ENCODE measurements around the gene PNCK.

Gene PNCK

DNA sequence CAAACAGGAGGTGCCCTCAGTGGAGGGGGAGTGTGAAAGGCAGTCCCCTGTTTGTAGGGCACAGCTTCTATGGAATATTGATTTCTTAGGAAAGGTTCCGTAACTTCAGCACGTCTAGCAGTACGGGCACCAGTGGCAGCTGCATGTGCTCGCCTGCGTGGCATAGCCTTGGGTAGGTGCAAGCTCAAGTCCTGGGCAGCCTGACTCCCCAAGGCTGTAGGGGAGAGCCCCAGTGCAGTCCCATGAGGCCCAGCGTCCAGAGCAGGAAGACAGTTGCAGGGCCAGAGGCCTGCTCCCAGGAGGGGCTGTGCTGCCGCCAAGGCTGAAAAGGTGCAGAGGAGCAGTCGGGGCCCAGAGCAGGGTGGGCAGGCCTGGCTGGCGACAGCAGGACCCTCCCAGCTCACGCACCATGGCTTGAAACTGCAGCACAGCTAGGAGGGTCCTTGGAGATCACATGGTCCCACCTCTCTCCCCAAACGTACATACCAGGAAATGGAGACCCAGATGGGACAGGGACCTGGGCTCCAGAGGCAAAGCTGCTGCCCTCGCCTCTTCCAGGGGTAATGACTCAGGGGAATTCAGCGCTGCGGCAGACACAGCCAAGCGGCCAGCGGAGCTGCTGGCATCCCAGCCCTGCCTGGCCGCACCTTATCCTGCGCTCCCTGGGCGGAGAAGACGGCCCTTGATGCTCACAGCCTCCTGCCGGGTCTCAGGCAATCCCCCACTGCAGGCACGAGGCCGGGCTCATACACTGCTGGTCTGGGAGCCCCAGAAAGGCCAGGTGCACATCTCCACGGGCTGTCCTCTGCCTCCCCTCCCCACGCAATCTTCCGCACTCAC lies 32.7 kb downstream of the PNCK start:
- no peak for DNase-seq

DNA sequence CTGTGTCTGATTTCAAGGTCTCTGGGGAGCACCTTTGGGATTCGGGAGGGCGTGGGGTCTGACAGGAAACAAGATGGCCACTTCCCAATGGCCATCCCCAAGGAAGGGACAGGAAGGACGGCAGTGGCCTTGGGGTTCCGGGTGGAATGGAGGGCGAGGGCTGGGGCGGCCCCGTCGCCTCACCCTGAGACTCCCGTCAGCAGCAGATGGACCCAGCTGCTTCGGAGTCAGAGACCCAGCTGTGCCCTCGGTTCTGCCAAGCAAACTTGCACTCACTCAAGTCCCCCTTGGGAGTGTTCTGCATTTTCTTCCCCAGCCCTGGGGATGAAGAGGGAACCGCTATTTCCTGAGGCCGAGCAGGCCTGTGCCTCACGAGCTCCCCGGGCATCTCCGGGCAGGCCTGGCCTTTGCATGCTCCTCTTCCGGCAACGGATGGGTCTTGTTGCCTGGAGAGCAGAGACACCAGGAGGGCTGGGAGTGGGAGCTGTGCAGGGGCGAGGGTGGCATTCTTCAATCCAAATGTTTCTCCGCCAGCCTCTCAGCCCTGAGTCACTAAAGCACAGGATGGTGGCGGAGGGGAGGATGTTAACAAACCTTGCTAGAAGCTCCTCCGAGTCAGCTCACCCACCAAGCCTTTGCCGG lies 33.4 kb downstream of the PNCK start:
- no peak for DNase-seq

DNA sequence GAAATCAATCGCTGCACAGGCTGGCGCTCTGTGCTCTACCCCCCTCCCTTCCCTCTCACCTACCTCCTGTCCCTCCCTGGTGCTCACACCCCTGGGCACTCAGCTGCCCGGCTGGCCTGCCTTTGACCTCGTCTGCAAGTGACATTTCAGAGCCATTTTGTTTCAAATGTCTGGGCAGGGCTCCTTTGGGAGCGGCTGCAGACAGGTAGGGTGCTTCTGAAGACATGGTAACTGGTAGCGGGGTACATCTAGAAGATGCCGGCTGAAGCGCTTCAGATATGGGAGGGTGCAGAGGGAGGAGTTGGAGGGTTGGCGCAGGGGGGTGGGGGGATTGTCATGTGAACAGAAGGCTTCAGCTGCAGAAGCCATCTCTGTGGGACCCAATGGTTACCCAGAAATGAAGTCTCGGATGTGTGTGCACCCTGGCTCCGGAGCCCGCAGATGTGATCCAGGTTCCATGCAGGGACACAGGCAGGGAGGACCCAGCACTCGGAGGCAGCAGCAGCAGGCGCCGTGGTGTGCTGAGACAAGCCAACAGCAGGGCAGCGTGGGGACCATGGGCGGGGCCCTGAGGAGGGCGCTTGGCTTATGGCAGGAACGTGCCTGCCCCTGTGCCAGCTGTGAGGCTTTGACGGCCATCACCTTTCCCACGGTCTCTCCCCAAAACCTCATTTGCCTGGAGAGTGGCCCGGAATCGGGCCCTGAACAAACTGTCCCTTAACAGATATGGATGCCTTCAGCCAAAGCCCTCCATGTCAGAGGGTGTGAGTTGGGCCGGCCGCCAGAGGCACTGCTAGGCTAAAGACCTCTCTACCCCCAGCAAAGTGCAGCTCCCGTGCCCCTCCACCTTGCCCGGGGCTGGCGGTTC lies 34.2 kb downstream of the PNCK start:
- no peak for DNase-seq

DNA sequence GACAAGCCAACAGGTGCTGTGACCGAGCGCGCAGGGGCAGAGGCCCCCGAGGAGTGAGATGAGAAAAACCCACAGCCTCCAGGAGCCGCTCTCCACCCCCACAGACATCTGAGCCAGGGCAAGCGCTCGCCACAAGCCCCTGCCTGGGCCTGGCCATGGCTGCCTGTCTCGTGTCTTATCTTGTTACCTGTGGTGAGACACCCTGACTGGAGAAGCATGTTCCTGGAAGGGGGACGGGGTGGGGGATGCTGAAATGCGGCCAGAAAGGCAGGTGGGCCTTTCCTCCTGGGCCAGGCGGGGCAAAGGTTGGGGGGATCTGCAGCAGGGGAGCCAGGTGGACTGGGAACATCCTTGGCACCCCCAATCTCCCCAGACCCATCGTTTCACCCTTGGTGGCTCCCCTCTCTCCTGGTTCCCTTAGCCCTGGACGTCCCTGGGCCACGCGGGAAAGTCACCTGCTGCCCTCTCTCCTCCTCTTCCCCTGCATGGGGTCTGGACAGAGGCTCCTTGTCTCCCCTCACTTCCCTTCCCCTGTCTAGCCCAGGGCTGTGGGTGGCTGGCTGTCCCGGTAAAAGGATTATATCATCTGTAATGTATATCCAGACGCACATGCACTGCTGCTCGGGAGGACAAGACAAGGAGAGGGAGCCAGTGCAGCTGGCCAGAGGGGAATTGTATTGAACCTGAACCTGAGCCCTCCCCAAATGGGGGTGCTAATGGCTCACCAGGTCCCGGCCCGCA lies 35.0 kb downstream of the PNCK start:
- no peak for DNase-seq

DNA sequence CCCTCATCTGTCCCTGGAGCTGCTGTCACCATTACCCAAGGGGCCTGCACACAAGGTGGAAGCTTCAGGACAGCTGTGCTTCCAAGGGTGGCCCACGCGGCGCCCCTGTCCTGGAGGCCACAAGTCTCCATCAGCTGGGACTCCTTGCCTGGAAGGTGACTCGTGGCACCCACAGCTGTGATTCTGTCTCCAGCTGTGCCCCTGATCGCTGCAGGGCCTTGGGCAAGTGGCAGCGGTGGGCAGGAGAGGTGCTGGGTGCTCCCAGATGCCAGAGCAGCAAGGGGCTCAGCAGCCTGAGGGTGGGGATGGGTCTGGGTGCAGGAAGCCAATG lies 35.6 kb downstream of the PNCK start:
- DNase-seq = no peak

DNA sequence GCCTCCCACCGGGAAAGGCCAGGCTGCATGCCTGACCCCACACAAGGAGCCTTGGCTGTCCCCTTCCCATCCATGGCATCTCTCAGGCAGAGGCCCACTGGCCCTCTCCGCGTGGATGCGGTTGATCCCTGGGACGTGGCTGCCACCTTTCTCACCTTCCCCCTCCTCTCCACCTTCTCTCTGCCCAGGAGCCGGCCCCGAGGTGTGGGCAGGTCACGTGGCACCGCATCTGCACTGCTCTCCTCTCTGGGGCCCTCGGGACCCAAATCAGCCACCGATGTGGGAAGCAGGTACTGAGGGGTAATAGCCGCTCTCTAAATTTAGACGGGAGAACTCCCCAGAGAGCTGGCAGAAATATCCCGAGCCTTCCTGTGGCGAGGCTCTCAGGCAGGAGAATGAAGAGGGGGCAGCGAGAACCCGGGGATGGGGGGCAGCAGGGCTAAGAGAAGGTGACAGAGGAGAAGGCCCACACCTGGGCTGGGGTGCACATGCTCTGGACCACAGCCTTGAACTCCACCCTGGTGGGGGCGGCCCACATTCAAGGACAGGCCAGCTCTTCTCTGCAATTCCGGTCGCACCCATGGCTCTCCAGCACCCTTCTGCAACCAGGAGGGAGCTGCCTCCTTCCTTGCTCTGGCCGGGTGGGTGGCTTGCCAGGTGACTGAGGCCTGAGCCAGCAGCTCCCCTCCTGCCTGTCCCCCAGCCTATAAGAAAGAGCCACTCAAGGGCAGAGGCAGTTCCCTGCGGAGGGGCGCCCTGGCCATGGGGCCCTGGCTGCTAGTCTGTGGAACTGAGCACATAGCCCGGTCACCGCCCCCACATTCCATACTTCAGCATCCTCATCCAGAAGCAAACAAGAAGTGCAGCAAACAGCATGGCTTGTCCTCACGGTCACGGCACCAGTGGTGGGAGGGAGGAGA lies 36.2 kb downstream of the PNCK start:
- DNase-seq = no peak

DNA sequence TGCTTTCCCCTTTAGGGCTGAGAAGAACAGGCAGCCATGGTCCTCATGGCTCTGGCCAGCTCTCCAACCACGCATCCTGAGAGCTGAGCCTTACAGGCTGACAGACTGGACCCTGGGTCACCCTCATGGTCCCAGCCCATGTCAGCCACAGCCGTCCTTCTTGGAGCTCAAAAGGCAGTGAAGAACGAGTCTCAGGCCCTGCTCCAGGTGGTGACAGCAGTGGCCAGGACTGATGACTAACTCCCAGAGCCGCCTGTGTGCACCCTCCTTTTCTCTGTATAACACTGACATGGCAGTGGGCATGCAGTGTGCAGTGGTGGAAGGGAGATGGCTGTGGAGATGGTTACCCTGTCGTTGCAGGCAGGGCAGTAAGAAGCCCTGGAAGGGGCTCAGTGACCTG lies 36.9 kb downstream of the PNCK start:
- no peak for DNase-seq

DNA sequence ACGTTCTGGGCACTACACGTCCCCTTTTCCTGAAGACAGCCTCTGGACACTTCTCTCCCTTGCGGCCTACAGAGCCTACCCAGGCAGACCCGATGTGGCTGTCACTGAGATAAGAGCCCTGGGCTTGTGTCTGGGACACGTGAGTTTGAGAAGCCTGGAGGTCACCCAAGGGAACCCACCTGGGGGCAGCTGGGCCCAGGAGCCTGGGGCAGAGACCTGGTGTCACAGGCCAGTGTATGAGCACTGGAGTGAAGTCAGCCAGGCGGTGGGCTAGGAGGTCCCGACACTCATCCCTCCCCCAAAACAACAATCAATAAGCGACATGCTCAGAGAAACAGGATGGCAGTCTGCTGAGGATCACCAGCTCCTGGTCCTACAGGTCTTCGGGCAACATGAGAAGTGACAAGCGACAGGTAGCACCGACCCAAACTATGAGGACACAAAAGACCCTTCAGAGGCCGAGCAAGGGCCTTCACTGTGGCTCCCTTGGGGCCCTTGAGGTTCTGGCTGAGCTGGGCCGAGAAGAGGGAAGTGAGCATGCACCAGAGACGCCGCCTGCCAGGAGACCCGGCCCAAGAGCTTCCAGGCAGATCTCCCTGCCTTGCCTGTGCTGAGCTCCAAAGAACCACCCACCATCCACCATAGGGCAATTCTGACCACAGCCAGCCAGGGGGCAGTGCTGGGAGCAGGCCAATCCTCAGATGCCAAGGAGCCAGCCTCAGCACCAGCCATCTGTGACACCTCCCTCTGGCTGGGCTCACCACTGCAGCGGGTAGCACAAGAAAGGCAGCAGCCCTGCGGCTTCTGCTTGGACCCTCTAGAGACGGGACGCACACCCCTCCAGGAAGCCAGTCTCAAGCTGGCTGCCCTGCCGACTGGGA lies 37.6 kb downstream of the PNCK start:
- no peak for DNase-seq

DNA sequence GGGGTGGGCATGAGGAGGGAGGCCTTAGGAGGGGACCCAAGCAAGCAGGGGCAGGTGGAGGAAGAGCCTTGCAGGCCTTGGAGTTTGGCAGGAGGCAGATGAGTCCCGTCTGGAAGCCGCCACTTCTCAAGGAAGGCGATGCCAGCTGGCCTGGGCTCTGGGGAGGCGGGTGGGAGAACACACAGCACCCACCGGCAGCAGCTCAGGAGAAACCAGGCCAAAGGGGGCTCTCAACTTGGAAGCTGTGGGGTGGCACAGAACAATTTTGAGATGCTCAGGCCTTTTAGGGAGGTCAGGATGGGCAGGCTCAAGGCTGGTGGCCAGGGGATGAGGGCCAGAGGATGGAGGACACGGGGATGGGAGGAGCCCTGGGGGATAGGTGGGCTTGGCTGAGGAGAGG lies 38.2 kb downstream of the PNCK start:
- no peak for DNase-seq

DNA sequence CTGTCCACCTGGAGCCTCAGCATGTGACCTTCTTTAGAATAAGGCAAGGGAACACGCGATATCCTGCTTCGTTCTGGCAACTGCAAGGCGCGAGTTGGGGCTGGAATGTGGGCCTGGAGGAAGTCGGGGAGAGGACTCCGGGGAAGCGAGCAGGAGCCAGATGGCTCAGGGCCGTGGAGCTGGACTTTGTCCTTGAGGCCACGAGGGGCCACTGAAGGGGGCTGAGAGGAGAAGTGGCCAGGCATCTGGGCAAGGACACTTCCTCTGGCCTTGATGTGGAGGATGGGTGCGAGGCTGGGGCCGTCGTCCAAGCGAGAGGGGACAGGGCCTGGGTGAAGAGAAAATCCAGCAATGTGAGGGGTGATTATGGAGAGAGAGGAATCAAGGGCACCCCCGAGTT lies 38.8 kb downstream of the PNCK start:
- DNase-seq = no peak

DNA sequence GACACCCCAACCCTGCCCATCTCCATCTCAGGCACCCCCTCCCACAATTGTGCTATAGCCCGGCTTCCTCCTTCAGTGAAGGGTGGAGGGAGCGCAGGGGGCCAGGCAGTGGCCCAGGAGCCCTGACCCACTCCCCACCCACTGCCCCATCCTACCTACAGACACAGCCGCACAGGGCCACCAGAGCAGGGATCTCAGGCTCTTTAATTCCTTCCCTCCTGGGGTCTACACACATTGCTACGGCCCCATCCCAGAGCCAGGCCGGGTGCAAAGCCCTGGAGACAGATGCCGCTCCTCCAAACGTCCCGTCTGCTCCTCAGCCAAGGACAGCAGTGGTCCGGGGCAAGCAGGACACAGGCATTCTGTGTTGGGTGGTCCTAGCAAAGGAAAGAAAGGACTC lies 39.4 kb downstream of the PNCK start:
- DNase-seq = no peak

DNA sequence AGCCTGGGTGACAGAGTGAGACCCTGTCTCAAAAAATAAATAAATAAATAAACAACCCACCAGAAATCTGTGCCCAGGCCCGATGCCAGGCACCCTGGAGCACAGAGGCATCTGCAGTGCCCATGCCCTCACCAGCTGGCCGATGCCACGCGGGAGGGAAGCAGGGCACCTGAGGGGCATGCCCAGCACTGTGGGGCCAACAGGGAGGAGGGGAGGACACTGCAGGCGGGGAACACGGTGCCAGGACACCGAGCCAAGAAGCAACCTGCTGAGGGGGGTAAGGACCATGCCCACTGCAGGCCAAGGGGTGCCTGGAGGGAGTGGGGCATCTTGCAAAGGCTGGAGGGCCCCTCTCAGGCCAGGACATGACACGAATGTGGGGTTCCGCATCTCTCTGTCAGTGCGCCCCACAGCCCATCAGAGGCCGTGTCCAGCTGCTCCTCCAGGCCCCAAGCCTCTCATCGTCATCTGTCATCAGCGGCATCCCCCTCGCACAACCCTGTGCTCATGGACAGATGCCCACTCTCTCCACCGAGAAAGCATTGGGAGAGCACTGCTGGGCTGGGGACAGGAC lies 39.9 kb downstream of the PNCK start:
- no peak for DNase-seq

DNA sequence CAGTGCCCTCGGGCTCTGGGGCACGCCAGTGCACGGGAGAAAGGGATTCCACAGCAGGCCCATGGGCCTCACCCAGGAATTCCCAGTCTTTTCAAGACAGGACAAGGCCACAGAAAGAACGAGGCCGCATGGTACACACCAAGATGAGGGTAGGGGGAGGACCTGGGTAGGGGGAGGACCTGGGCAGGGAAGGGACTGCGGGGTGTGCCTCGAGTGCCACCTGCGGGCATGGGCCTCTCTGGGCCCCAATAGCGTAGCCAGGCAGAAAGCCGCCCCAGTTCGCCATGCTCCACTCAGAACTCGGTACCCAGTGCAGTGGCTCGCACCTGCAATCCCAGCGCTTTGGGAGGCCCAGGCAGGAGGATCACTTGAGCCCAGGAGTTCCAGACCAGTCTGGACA lies 40.6 kb downstream of the PNCK start:
- DNase-seq = no peak

DNA sequence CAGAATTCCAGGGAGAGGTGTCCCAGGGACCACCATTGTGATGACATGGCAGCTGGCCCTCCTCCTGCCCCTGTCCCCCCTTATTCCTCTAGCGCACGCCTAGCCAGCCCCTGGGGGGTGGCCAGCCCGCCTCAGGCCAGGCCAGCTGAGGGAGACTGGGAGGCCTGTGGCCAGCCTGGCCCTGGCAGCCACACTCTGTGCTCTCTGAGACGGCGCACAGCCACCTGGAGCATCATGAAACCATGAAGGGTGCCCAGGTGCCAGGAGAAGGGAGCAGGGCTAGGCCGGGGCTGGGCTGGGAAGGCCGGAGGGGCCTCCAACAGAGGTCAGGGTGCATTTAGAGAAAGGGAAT lies 41.0 kb downstream of the PNCK start:
- DNase-seq = no peak

DNA sequence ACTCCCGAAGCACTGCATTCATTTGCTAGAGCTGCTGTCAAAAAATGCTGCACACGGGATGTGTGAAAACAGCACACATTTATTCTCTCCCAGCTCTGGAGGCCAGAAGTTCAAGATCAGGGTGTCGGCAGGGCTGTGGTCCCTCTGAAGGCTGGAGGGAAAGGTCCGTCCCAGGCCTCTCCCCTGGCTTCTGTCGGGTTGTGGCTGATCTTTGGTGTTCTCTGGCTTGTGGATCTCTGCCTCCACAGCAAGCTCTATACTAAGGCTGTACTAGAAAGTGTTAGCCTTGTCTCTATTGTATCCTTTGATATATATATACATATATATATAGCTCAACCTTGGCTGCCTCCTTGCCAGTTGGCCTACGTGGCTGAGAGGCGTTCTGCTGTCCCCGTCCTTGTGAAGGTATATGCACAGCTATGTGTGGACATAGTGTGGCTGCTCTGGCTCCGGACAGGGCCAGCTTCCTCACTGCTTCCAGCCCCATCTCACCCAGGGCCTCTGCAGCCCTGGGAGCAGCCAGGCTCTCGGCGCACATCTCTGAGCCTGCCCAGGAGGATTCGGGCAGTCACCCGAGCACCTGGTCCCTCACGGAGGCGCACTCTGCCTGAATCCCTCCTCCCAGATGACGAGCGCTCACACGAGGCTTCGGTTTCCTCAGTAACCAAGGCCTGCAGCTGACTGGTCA lies 41.6 kb downstream of the PNCK start:
- DNase-seq = no peak

DNA sequence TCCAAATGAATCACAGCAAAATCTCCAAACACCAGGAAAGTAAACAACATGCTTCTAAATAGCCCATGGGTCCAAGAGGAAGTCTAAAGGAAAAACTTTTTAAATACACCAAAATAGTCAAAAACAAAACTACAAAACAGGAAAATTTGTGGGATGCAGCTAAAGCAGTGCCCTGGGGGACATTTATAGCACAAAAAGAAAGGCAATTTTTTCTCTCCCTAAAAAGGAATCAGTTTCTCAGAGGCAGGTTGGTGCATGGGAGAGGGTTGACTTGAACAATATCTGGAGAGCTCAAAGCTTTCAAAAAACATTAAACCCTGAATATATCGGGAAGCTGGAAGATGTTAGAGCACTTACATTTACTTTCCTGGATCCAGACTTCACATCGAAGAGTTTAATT lies 42.3 kb downstream of the PNCK start:
- DNase-seq = no peak

DNA sequence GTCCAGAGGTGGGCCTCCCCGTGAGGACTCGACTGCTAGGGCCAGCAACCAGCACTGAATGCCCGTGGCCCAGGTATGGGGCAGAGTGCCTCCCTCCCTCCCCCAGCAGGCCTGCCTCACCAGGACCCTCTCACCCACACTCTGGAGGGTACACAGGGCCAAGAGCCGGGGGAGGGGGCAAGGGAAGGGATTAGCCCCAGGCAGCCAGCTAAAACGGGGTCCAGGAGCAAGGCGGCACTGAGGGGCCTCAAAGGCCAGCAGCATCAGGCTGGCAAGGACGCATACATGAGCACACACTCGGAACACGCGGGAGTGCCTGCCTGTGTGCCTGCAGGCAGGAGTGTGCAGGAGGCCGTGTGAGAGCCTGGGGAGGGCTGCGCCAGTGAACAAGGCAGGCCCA lies 44.9 kb downstream of the PNCK start:
- no peak for DNase-seq

DNA sequence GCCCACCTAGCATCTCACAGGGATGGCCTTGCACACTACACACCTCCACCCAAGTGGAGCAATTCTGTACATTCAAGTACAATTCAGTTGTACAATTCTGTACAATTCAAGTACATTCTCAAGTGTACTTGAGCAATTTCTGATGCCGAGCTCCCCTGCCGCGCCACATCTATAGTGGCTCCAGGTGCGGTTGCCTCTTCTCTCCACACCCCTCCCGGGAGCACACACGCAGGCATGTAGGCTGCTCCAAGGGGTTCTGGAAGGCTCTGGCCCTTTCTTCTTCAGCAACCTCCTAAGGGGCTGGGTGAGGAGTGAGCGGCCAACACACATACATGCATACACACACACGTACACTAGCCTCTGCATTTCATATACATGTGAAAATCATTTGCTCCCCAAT lies 45.5 kb downstream of the PNCK start:
- DNase-seq = no peak

DNA sequence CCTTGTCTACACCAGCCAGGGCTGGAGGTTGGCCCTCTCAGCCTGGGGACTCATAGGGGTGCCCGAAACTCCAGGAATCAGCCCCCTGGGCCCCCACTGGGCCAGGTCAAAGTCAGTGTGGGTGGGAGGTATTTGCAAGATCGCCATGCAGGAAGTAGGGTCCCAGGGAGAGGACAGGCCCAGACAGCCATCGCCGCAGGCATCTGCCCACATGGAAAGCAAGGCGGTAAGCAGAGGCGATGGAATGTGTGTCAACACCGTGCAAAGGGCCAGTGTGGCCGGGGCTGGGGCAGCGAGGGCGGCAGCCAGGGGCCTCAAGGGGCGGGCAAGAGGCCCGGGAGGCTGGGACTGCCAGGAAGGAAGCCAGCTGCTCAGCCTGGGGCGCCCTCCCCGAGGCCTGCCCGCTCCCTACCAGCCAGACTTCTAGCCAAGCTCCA lies 45.9 kb downstream of the PNCK start:
- no peak for DNase-seq

Measured in activated naive CD4-positive, alpha-beta T cell (primary cell).